ENCODE data around the gene WDFY3. TPM values are rescaled to one million over a fixed set of nuclear protein-coding genes. Genes with fewer than 3 reads are reported as not detected.

WDFY3 gene
- total and polyA plus RNA-seq, 4 donors = 7.5 to 229 (median 75.8) TPM

DNA sequence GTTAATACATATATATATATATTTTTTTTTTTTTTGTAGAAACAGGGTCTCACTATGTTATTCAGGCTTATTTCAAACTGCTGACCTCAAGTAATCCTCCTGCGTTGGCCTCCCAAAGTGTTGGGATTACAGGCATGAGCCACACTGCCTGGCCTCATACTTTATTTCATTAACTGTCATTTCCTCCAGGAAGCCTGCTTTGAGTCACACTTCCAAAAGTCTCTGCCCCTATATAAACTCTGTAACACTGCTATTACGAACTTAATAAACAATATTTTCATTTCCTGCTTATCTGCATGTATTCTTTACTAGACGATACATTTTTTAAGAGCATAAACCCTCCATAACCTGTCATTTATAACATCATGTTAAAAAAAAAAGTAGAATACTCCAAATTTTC lies 167.2 kb downstream of the WDFY3 start:
- peaks cover 0 to 3% (median 0%) of the 10 kb centered on the region in 5 donors for H3K4me1 ChIP-seq (ENCODE audit: control insufficient read depth in 5 of 5, insufficient read depth in 5 of 5, low read length in 5 of 5)
- no peaks in the 10 kb centered on the region for H3K27me3 ChIP-seq (ENCODE audit: control insufficient read depth in 3 of 3, insufficient read depth in 3 of 3, low read length in 2 of 3)
- H3K9ac ChIP-seq (ENCODE audit: insufficient read depth in 1 of 2, low read length in 2 of 2) = no peak overlapping the region
- no peak for TF ChIP-seq CTCF (IDR thresholded peaks at IDR 0.05; ENCODE audit: control extremely low read depth, extremely low read depth)
- 62 to 67% methylated on average over 3 of the region's 3 CpGs for WGBS, 2 donors
- H3K36me3 ChIP-seq (ENCODE audit: control insufficient read depth in 4 of 4, insufficient read depth in 4 of 4, low read length in 4 of 4) = peaks cover 4 to 26% (median 9%) of the 10 kb centered on the region in 4 donors
- H3K27ac ChIP-seq (ENCODE audit: low read depth in 1 of 2, low read length in 1 of 2) = no peak overlapping the region
- DNase-seq (no peak), ATAC-seq (ENCODE audit: insufficient read depth, low FRiP score) (no peak)
- no peaks in the 10 kb centered on the region for H3K9me3 ChIP-seq (ENCODE audit: control insufficient read depth in 4 of 4, insufficient read depth in 3 of 4, low read length in 3 of 4)
- no peak overlapping the region for H3K4me3 ChIP-seq

DNA sequence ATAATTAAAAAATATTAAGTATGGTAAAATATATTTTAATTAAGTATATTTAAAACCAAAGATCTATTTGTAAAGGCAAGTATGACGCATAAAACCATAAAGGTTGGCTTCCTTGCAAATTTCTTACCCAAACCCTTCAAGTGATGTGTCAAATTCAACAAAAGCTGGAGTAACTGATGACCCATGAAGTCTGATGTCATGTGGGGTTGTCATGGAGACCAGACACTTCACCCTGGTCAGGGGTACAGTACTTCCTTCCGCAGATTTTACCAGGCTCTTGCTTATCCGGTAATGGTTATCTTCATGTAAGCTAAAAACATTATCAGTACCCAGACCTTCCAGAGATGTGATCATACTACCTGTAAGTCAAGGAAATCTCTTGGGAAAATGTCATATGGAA lies 170.1 kb downstream of the WDFY3 start:
- no peaks in the 10 kb centered on the region for H3K27me3 ChIP-seq (ENCODE audit: control insufficient read depth in 3 of 3, insufficient read depth in 3 of 3, low read length in 2 of 3)
- no peak overlapping the region for H3K4me3 ChIP-seq
- H3K9me3 ChIP-seq (ENCODE audit: control insufficient read depth in 4 of 4, insufficient read depth in 3 of 4, low read length in 3 of 4) = no peaks in the 10 kb centered on the region
- no peak for ATAC-seq (ENCODE audit: insufficient read depth, low FRiP score)
- peaks cover 3 to 21% (median 9%) of the 10 kb centered on the region in 4 donors for H3K36me3 ChIP-seq (ENCODE audit: control insufficient read depth in 4 of 4, insufficient read depth in 4 of 4, low read length in 4 of 4)
- H3K9ac ChIP-seq (ENCODE audit: insufficient read depth in 1 of 2, low read length in 2 of 2) = no peak overlapping the region
- no peak overlapping the region for H3K27ac ChIP-seq (ENCODE audit: low read depth in 1 of 2, low read length in 1 of 2)
- WGBS, 2 donors = 88 to 93% methylated on average over 3 of the region's 3 CpGs
- H3K4me1 ChIP-seq (ENCODE audit: control insufficient read depth in 5 of 5, insufficient read depth in 5 of 5, low read length in 5 of 5) = peaks cover 0 to 4% (median 0%) of the 10 kb centered on the region in 5 donors
- TF ChIP-seq CTCF (IDR thresholded peaks at IDR 0.05; ENCODE audit: control extremely low read depth, extremely low read depth) = no peak
- peak in 2 of 3 donors; percentile 41 for DNase-seq

GRCh38 chr4:84792366-84793301 lies 173.9 kb downstream of the WDFY3 start:
- no peak overlapping the region for H3K27ac ChIP-seq (ENCODE audit: low read depth in 1 of 2, low read length in 1 of 2)
- no peaks in the 10 kb centered on the region for H3K9me3 ChIP-seq (ENCODE audit: control insufficient read depth in 4 of 4, insufficient read depth in 3 of 4, low read length in 3 of 4)
- TF ChIP-seq CTCF (IDR thresholded peaks at IDR 0.05; ENCODE audit: control extremely low read depth, extremely low read depth) = no peak
- no peak overlapping the region for H3K9ac ChIP-seq (ENCODE audit: insufficient read depth in 1 of 2, low read length in 2 of 2)
- H3K36me3 ChIP-seq (ENCODE audit: control insufficient read depth in 4 of 4, insufficient read depth in 4 of 4, low read length in 4 of 4) = peaks cover 6 to 17% (median 11%) of the 10 kb centered on the region in 4 donors
- ATAC-seq (ENCODE audit: insufficient read depth, low FRiP score) (no peak), DNase-seq (peak in 1 of 3 donors; percentile 21)
- H3K4me3 ChIP-seq = no peak overlapping the region
- WGBS, 2 donors = 87 to 88% methylated on average over 4 of the region's 4 CpGs
- no peaks in the 10 kb centered on the region for H3K27me3 ChIP-seq (ENCODE audit: control insufficient read depth in 3 of 3, insufficient read depth in 3 of 3, low read length in 2 of 3)
- H3K4me1 ChIP-seq (ENCODE audit: control insufficient read depth in 5 of 5, insufficient read depth in 5 of 5, low read length in 5 of 5) = peaks cover 0 to 4% (median 0%) of the 10 kb centered on the region in 5 donors
